Tibial nerve (tissue), 4 donors: ENCODE results near the gene GSE1. TPM values are rescaled to one million over a fixed set of nuclear protein-coding genes. Genes with fewer than 3 reads are reported as not detected.

Experiments
- DNase-seq, 2 donors: peaks; one replicate each; pipeline ENCODE4 v3.0.0-alpha.2; 2019; ENCODE audit warnings: low spot score in 2 of 2
- H3K27ac ChIP-seq, 4 donors: fragments of 200-600 bp; sonication (generic) in 3 of 4; one replicate each; pipeline ENCODE4 v1.5.1; 2017 to 2019; ENCODE audit warnings: mild to moderate bottlenecking in 1 of 4
- H3K27me3 ChIP-seq, 2 donors: fragments of 200-600 bp; sonication (generic) in 1 of 2; one replicate each; pipeline versions ENCODE4 v1.5.1 to v1.6.0; 2017 to 2019
- H3K36me3 ChIP-seq, 3 donors: fragments of 200-600 bp; sonication (generic); one replicate each; pipeline ENCODE4 v1.5.1; 2018 to 2019
- H3K4me1 ChIP-seq, 4 donors: fragments of 200-600 bp; sonication (generic) in 3 of 4; one replicate each; pipeline ENCODE4 v1.5.1; 2017 to 2019
- H3K4me3 ChIP-seq, 4 donors: fragments of 200-600 bp; sonication (generic) in 3 of 4; one replicate each; pipeline ENCODE4 v1.5.1; 2017 to 2019; ENCODE audit warnings: mild to moderate bottlenecking in 1 of 4, moderate library complexity in 1 of 4
- H3K9me3 ChIP-seq, 4 donors: fragments of 200-600 bp; sonication (generic) in 3 of 4; one replicate each; pipeline ENCODE4 v1.5.1; 2017 to 2019
- EP300 ChIP-seq, 2 donors: sonication (generic); formaldehyde crosslinking; IDR thresholded peaks; one replicate each; pipeline ENCODE4 v1.6.1; 2017; ENCODE audit warnings: antibody characterized with exemption in 2 of 2, mild to moderate bottlenecking in 1 of 2
- POLR2A ChIP-seq, 2 donors: fragments of 450-650 bp; IDR thresholded peaks; one replicate each; pipeline ENCODE4 v1.6.1; 2017; ENCODE audit warnings: antibody characterized with exemption in 2 of 2, mild to moderate bottlenecking in 2 of 2, moderate library complexity in 2 of 2
- WGBS, 2 donors: methylation state at CpG; one replicate each; pipeline ENCODE4 v1.1.5; 2018; 5-methylcytosine and 5-hydroxymethylcytosine counted together
- small RNA-seq: library from RNA; depleted of rRNA; stranded (forward); fragments of <200 nt; gene quantifications from one replicate; pipeline ENCODE3, GENCODE V24; 2016
- total RNA-seq, 4 donors: library from RNA; depleted of rRNA; stranded (reverse); fragments of >200 nt; gene quantifications; one replicate each; pipeline ENCODE4 v1.1.0, GENCODE V29; 2016
- TF ChIP-seq, protein P1 (sequence below), 5 experiments: fragments of 200-600 bp in 3 of 5; fragments of 450-650 bp in 2 of 5; sonication (generic) in 3 of 5; IDR thresholded peaks; one replicate each; pipeline ENCODE4 v1.5.1; 2016 to 2019; ENCODE audit warnings: antibody characterized with exemption in 5 of 5, mild to moderate bottlenecking in 3 of 5, moderate library complexity in 2 of 5

Gene GSE1
- total RNA-seq, 4 donors from 2014 or later = 65.1 to 147 (median 83.5) TPM

DNA sequence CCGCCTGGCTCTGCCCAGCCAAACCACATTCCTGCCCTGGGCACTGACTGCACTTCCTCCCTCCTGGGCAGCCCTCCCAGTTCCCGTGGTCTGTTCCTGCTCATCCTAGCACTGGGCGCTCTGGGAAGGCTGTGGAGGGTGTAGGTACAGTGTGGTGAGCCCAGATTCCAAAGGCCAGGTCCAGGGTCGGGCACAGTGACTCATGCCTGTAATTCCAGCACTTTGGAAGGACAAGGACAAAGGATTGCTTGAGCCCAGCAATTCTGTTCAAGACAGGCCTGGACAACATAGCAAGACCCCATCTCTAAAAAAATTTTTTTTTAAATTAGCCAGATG is 107.1 kb downstream of the GSE1 start:
- no peak for DNase-seq
- whole genome bisulfite sequencing, 2 donors = 90 to 92% methylated on average over 4 of the region's 4 CpGs
- Histone ChIP-seq H3K9me3 (no peaks in the 10 kb centered on the region), H3K27ac (no peak overlapping the region), H3K36me3 (no peaks in the 10 kb centered on the region), H3K27me3 (peaks cover 0 to 2% of the 10 kb centered on the region in 2 donors), H3K4me3 (no peak overlapping the region), H3K4me1 (peaks cover 0 to 30% (median 11%) of the 10 kb centered on the region in 4 donors)
- TF ChIP-seq, protein P1, sequence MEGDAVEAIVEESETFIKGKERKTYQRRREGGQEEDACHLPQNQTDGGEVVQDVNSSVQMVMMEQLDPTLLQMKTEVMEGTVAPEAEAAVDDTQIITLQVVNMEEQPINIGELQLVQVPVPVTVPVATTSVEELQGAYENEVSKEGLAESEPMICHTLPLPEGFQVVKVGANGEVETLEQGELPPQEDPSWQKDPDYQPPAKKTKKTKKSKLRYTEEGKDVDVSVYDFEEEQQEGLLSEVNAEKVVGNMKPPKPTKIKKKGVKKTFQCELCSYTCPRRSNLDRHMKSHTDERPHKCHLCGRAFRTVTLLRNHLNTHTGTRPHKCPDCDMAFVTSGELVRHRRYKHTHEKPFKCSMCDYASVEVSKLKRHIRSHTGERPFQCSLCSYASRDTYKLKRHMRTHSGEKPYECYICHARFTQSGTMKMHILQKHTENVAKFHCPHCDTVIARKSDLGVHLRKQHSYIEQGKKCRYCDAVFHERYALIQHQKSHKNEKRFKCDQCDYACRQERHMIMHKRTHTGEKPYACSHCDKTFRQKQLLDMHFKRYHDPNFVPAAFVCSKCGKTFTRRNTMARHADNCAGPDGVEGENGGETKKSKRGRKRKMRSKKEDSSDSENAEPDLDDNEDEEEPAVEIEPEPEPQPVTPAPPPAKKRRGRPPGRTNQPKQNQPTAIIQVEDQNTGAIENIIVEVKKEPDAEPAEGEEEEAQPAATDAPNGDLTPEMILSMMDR (IDR thresholded peaks at IDR 0.05) = no peak
- no peak for TF ChIP-seq EP300 (IDR thresholded peaks at IDR 0.05)
- TF ChIP-seq POLR2A (IDR thresholded peaks at IDR 0.05) = no peak

- H3K4me3 ChIP-seq = no peak overlapping the region
- no peaks in the 10 kb centered on the region for H3K27me3 ChIP-seq
- no peaks in the 10 kb centered on the region for H3K9me3 ChIP-seq
- 85% methylated on average over 19 to 20 of the region's 20 CpGs for WGBS, 2 donors
- no peaks in the 10 kb centered on the region for H3K36me3 ChIP-seq
- H3K27ac ChIP-seq = no peak overlapping the region
- DNase-seq = no peak
- TF ChIP-seq POLR2A (IDR thresholded peaks at IDR 0.05) = no peak
- TF ChIP-seq, protein P1 (IDR thresholded peaks at IDR 0.05) = no peak
- no peak for TF ChIP-seq EP300 (IDR thresholded peaks at IDR 0.05)
- peaks cover 0 to 10% (median 4%) of the 10 kb centered on the region in 4 donors for H3K4me1 ChIP-seq
These were observed 109.2 kb downstream of the GSE1 start for GRCh38 chr16:85722128-85722893.

GRCh38 chr16:85724126-85724879 is 111.2 kb downstream of the GSE1 start:
- no peak overlapping the region for H3K4me3 ChIP-seq
- no peaks in the 10 kb centered on the region for H3K36me3 ChIP-seq
- H3K9me3 ChIP-seq = no peaks in the 10 kb centered on the region
- H3K27ac ChIP-seq = no peak overlapping the region
- H3K4me1 ChIP-seq = no peaks in the 10 kb centered on the region
- WGBS, 2 donors = 79 to 85% methylated on average over 16 to 19 of the region's 20 CpGs
- H3K27me3 ChIP-seq = no peaks in the 10 kb centered on the region
- no peak for DNase-seq
- TF ChIP-seq EP300 (IDR thresholded peaks at IDR 0.05) (no peak), POLR2A (IDR thresholded peaks at IDR 0.05) (no peak)
- TF ChIP-seq, protein P1 (IDR thresholded peaks at IDR 0.05) = no peak

DNA sequence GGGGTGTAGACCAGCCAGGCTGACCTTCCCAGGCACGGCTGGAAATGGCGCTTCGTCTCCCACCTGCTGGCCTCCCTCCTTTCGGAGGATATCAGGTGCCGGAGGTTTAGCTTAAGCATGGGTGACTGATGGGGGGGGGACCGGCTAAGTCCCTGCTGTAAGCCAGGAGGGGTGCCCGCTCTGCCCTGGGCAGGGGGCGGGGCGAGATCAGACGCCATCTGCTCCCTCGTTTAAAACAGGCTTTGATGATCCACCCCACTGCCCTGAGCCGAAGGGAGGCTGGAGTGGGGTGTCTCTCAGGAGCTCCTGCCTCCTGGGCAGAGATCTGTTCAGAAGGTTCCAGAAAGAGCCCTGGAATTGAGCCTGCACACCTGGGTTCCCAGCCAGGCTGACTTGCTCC is 111.8 kb downstream of the GSE1 start:
- DNase-seq = no peak
- TF ChIP-seq POLR2A (IDR thresholded peaks at IDR 0.05) = no peak
- TF ChIP-seq EP300 (IDR thresholded peaks at IDR 0.05) = no peak
- TF ChIP-seq, protein P1 (IDR thresholded peaks at IDR 0.05) = no peak
- H3K9me3 ChIP-seq = no peaks in the 10 kb centered on the region
- H3K36me3 ChIP-seq = no peaks in the 10 kb centered on the region
- no peak overlapping the region for H3K4me3 ChIP-seq
- no peak overlapping the region for H3K27ac ChIP-seq
- no peaks in the 10 kb centered on the region for H3K4me1 ChIP-seq
- WGBS, 2 donors = 74 to 77% methylated on average over 9 to 12 of the region's 12 CpGs
- no peaks in the 10 kb centered on the region for H3K27me3 ChIP-seq

Small RNA genes within 50 kb of the gene (small RNA-seq; reads per million reads assigned to genes)
- not detected for gene RN7SL381P

Other genes with a start within 250 kb of the GSE1 start
- under 1 TPM in 2 of 4 donors, not detected in 2; 0.20 to 0.66 TPM for gene GINS2, start 75.6 kb downstream of the GSE1 start, total RNA-seq
- 1 to 10 TPM in 2 of 4 donors, not detected in 2; 1.5 to 2.5 TPM for gene C16orf74, start 137.8 kb downstream of the GSE1 start, total RNA-seq
- 10 to 100 TPM; 31.8 to 46.2 (median 35.4) TPM for gene EMC8, start 186.2 kb downstream of the GSE1 start, total RNA-seq
- gene COX4I1, start 186.4 kb downstream of the GSE1 start, total RNA-seq = 100 to 1,000 TPM; 274 to 401 (median 323) TPM